HEK293 (cell line): ENCODE results near the gene HOXB4.
A peak's percentile ranks its signal among the peaks of the same experiment; 100 is the strongest.

Experiments
- IKZF3 ChIP-seq: fragments of 450-650 bp; IDR thresholded peaks from 2 replicates; pipeline ENCODE4 v1.5.0; 2018; ENCODE audit warnings: missing biosample characterization, mild to moderate bottlenecking, missing genetic modification characterization, moderate library complexity
- INSM2 ChIP-seq: fragments of 450-650 bp; formaldehyde crosslinking; IDR thresholded peaks from 2 replicates; pipeline ENCODE4 v1.5.1; 2016; ENCODE audit warnings: missing biosample characterization, missing genetic modification characterization
- SP7 ChIP-seq: fragments of 450-650 bp; formaldehyde crosslinking; IDR thresholded peaks from 2 replicates; pipeline ENCODE4 v1.5.1; 2016; ENCODE audit warnings: missing biosample characterization, missing genetic modification characterization
- ZBTB11 ChIP-seq: fragments of 450-650 bp; formaldehyde crosslinking; conservative IDR thresholded peaks from 2 replicates; pipeline ENCODE4 v1.5.1; 2016; ENCODE audit warnings: low read depth, missing biosample characterization, missing genetic modification characterization
- ZBTB17 ChIP-seq: fragments of 450-650 bp; formaldehyde crosslinking; IDR thresholded peaks from 2 replicates; pipeline ENCODE4 v1.5.1; 2016; ENCODE audit warnings: missing biosample characterization, missing genetic modification characterization
- ZBTB48 ChIP-seq: fragments of 450-650 bp; formaldehyde crosslinking; IDR thresholded peaks from 2 replicates; pipeline ENCODE4 v1.5.1; 2016; ENCODE audit warnings: missing biosample characterization, missing genetic modification characterization
- ZNF132 ChIP-seq: fragments of 450-650 bp; formaldehyde crosslinking; IDR thresholded peaks from 2 replicates; pipeline ENCODE4 v1.5.1; 2017; ENCODE audit warnings: missing biosample characterization, missing genetic modification characterization, borderline replicate concordance
- ZNF266 ChIP-seq: fragments of 450-650 bp; formaldehyde crosslinking; IDR thresholded peaks from 2 replicates; pipeline ENCODE4 v1.5.1; 2016; ENCODE audit warnings: missing biosample characterization, missing genetic modification characterization, low read depth
- ZNF645 ChIP-seq: fragments of 450-650 bp; formaldehyde crosslinking; IDR thresholded peaks from 2 replicates; pipeline ENCODE4; 2016; ENCODE audit warnings: missing biosample characterization, missing genetic modification characterization
- ZNF707 ChIP-seq: fragments of 450-650 bp; formaldehyde crosslinking; IDR thresholded peaks from 2 replicates; pipeline ENCODE4 v1.5.1; 2016; ENCODE audit warnings: missing biosample characterization, missing genetic modification characterization
- ZSCAN4 ChIP-seq: fragments of 450-650 bp; formaldehyde crosslinking; IDR thresholded peaks from 2 replicates; pipeline ENCODE4 v1.5.1; 2017; ENCODE audit warnings: missing biosample characterization, missing genetic modification characterization
- TF ChIP-seq, protein P1 (sequence below): fragments of 450-650 bp; formaldehyde crosslinking; IDR thresholded peaks from 2 replicates; pipeline ENCODE4 v1.5.1; 2017; ENCODE audit warnings: missing biosample characterization, missing genetic modification characterization
- TF ChIP-seq, protein P2 (sequence below): fragments of 450-650 bp; formaldehyde crosslinking; IDR thresholded peaks from 2 replicates; pipeline ENCODE4 v1.5.1; 2016; ENCODE audit warnings: missing biosample characterization, missing genetic modification characterization
- TF ChIP-seq, protein P3 (sequence below): fragments of 450-650 bp; formaldehyde crosslinking; IDR thresholded peaks from 2 replicates; pipeline ENCODE4 v1.5.1; 2016; ENCODE audit warnings: missing biosample characterization, missing genetic modification characterization
- TF ChIP-seq, protein P4 (sequence below): fragments of 450-650 bp; formaldehyde crosslinking; IDR thresholded peaks from 2 replicates; pipeline ENCODE4 v1.5.1; 2016; ENCODE audit warnings: missing biosample characterization, missing genetic modification characterization
- TF ChIP-seq, protein P5 (sequence below): fragments of 450-650 bp; formaldehyde crosslinking; IDR thresholded peaks from 2 replicates; pipeline ENCODE4 v1.5.1; 2017; ENCODE audit warnings: missing biosample characterization, missing genetic modification characterization

HOXB4 gene

DNA sequence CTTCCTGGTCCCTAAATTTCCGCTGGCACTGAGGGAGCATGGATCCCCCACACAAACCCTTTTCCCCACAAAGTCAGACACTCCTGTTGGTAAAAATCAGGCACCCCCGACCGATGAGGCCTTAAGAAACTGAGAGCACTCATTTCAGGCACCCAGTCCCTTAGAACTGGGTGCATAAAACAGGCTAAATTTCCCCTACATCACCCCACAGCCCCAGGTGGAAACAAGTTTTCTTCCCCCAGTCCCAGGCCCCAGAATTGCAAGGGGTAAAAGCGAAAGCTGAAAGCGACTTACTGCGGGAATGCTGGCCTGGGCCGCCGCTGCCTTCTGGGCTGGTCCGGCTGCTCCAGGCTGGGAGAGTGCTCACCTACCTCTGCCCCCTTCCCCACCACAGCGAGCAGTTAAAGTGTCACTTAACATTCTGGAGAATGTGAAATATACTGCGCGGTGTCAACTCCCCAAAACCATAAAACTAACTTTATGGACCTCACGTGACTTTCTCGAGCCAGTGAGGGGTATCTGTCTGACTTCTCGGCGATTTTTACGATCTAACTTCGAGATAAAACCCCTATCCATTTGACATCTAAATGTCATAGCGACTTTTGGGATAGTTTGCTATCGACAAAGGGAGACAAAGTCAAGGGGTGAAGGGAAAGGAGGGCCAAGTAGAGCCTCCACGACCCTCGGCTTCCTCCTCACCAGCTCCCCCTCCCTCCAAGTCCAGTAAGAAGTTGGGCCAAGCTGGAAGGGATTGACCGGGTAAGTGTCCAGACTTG, 11.9 kb upstream of the HOXB4 start, which contains the start of gene HOXB3 (continued):
- TF ChIP-seq, protein P1, sequence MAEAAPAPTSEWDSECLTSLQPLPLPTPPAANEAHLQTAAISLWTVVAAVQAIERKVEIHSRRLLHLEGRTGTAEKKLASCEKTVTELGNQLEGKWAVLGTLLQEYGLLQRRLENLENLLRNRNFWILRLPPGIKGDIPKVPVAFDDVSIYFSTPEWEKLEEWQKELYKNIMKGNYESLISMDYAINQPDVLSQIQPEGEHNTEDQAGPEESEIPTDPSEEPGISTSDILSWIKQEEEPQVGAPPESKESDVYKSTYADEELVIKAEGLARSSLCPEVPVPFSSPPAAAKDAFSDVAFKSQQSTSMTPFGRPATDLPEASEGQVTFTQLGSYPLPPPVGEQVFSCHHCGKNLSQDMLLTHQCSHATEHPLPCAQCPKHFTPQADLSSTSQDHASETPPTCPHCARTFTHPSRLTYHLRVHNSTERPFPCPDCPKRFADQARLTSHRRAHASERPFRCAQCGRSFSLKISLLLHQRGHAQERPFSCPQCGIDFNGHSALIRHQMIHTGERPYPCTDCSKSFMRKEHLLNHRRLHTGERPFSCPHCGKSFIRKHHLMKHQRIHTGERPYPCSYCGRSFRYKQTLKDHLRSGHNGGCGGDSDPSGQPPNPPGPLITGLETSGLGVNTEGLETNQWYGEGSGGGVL (tag by site-specific recombination): peak; percentile 63; the same call in 1 of the 2 replicates
- TF ChIP-seq ZNF707 (no peak), INSM2 (peak; percentile 94), ZBTB17 (tag by site-specific recombination) (peak; percentile 78), ZBTB11 (tag by site-specific recombination) (peak; percentile 39), SP7 (tag by site-specific recombination) (peak; percentile 95), ZNF132 (tag by site-specific recombination) (no peak), ZBTB48 (tag by site-specific recombination) (peak; percentile 91), ZSCAN4 (tag by site-specific recombination) (peak; percentile 7; the same call in 1 of the 2 replicates), IKZF3 (tag by site-specific recombination) (peak; percentile 94), ZNF645 (tag by site-specific recombination) (0 out of 2 replicates have a peak, but pooled peaks have one; percentile 12), ZNF266 (tag by site-specific recombination) (no peak)
- TF ChIP-seq, protein P2, sequence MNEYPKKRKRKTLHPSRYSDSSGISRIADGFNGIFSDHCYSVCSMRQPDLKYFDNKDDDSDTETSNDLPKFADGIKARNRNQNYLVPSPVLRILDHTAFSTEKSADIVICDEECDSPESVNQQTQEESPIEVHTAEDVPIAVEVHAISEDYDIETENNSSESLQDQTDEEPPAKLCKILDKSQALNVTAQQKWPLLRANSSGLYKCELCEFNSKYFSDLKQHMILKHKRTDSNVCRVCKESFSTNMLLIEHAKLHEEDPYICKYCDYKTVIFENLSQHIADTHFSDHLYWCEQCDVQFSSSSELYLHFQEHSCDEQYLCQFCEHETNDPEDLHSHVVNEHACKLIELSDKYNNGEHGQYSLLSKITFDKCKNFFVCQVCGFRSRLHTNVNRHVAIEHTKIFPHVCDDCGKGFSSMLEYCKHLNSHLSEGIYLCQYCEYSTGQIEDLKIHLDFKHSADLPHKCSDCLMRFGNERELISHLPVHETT (tag by site-specific recombination): peak; percentile 83
- TF ChIP-seq, protein P3, sequence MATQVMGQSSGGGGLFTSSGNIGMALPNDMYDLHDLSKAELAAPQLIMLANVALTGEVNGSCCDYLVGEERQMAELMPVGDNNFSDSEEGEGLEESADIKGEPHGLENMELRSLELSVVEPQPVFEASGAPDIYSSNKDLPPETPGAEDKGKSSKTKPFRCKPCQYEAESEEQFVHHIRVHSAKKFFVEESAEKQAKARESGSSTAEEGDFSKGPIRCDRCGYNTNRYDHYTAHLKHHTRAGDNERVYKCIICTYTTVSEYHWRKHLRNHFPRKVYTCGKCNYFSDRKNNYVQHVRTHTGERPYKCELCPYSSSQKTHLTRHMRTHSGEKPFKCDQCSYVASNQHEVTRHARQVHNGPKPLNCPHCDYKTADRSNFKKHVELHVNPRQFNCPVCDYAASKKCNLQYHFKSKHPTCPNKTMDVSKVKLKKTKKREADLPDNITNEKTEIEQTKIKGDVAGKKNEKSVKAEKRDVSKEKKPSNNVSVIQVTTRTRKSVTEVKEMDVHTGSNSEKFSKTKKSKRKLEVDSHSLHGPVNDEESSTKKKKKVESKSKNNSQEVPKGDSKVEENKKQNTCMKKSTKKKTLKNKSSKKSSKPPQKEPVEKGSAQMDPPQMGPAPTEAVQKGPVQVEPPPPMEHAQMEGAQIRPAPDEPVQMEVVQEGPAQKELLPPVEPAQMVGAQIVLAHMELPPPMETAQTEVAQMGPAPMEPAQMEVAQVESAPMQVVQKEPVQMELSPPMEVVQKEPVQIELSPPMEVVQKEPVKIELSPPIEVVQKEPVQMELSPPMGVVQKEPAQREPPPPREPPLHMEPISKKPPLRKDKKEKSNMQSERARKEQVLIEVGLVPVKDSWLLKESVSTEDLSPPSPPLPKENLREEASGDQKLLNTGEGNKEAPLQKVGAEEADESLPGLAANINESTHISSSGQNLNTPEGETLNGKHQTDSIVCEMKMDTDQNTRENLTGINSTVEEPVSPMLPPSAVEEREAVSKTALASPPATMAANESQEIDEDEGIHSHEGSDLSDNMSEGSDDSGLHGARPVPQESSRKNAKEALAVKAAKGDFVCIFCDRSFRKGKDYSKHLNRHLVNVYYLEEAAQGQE (tag by site-specific recombination): peak; percentile 17; the same call in 1 of the 2 replicates
- TF ChIP-seq, protein P4, sequence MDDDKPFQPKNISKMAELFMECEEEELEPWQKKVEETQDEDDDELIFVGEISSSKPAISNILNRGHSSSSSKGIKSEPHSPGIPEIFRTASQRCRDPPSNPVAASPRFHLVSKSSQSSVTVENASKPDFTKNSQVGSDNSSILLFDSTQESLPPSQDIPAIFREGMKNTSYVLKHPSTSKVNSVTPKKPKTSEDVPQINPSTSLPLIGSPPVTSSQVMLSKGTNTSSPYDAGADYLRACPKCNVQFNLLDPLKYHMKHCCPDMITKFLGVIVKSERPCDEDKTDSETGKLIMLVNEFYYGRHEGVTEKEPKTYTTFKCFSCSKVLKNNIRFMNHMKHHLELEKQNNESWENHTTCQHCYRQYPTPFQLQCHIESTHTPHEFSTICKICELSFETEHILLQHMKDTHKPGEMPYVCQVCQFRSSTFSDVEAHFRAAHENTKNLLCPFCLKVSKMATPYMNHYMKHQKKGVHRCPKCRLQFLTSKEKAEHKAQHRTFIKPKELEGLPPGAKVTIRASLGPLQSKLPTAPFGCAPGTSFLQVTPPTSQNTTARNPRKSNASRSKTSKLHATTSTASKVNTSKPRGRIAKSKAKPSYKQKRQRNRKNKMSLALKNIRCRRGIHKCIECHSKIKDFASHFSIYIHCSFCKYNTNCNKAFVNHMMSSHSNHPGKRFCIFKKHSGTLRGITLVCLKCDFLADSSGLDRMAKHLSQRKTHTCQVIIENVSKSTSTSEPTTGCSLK: no peak
- TF ChIP-seq, protein P5, sequence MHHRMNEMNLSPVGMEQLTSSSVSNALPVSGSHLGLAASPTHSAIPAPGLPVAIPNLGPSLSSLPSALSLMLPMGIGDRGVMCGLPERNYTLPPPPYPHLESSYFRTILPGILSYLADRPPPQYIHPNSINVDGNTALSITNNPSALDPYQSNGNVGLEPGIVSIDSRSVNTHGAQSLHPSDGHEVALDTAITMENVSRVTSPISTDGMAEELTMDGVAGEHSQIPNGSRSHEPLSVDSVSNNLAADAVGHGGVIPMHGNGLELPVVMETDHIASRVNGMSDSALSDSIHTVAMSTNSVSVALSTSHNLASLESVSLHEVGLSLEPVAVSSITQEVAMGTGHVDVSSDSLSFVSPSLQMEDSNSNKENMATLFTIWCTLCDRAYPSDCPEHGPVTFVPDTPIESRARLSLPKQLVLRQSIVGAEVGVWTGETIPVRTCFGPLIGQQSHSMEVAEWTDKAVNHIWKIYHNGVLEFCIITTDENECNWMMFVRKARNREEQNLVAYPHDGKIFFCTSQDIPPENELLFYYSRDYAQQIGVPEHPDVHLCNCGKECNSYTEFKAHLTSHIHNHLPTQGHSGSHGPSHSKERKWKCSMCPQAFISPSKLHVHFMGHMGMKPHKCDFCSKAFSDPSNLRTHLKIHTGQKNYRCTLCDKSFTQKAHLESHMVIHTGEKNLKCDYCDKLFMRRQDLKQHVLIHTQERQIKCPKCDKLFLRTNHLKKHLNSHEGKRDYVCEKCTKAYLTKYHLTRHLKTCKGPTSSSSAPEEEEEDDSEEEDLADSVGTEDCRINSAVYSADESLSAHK (tag by site-specific recombination): peak; percentile 95
